ENCODE data around the gene CFAP20. TPM values are rescaled to one million over a fixed set of nuclear protein-coding genes. Genes with fewer than 3 reads are reported as not detected.
"Not testable (repeated sequence)": the region's sequence is repeated elsewhere in the genome, so short reads cannot be mapped to it uniquely, and the experiment has no call there.

CFAP20 gene
- total RNA-seq, 1 experiment from 2014 or later = 81.6 TPM

DNA sequence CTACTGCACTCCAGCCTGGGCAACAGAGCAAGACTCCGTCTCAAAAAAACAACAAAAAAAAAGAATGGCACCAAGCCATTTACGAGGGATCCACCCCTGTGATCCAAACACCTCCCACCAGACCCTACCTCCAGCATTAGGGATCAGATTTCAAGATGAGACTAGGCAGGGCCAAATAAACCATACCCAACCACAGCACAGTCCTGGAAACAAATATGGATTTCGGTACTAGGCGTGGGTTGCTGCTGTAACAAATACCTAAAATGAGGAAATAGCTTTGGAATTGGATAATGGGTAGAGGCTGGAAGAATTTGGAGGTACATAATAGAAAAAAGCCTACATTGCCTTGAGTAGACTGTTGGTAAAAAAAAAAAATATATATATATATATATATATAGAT is 54.5 kb downstream of the CFAP20 start:
- Histone ChIP-seq H3K27ac (ENCODE audit: low read depth, low read length, poor library complexity, severe bottlenecking) (no peak overlapping the region), H3K4me3 (ENCODE audit: low read depth, low read length, poor library complexity, severe bottlenecking) (no peak overlapping the region), H3K36me3 (ENCODE audit: insufficient read depth, low read length, poor library complexity, severe bottlenecking) (no peaks in the 10 kb centered on the region), H3K9me3 (ENCODE audit: low read depth, low read length, poor library complexity, severe bottlenecking) (no peaks in the 10 kb centered on the region), H3K27me3 (replicated peaks; ENCODE audit: insufficient read depth, low read depth, low read length, poor library complexity) (no peaks in the 10 kb centered on the region), H3K4me1 (ENCODE audit: insufficient read depth, low read length, poor library complexity, severe bottlenecking) (no peaks in the 10 kb centered on the region)
- DNase-seq (ENCODE audit: low spot score) = no peak
- intact Hi-C loops (cut with micrococcal nuclease; ENCODE audit: unreplicated experiment) = no loop called here
- no TSS peak for BruUV-seq (replicated peaks)
- CTCF ChIA-PET = no interaction called here
- TF ChIP-seq, protein P1, sequence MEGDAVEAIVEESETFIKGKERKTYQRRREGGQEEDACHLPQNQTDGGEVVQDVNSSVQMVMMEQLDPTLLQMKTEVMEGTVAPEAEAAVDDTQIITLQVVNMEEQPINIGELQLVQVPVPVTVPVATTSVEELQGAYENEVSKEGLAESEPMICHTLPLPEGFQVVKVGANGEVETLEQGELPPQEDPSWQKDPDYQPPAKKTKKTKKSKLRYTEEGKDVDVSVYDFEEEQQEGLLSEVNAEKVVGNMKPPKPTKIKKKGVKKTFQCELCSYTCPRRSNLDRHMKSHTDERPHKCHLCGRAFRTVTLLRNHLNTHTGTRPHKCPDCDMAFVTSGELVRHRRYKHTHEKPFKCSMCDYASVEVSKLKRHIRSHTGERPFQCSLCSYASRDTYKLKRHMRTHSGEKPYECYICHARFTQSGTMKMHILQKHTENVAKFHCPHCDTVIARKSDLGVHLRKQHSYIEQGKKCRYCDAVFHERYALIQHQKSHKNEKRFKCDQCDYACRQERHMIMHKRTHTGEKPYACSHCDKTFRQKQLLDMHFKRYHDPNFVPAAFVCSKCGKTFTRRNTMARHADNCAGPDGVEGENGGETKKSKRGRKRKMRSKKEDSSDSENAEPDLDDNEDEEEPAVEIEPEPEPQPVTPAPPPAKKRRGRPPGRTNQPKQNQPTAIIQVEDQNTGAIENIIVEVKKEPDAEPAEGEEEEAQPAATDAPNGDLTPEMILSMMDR (conservative IDR thresholded peaks at IDR 0.05; ENCODE audit: low read depth, low read length) = no peak
- TF ChIP-seq EZH2 (IDR thresholded peaks at IDR 0.05; ENCODE audit: borderline replicate concordance, low read depth, low read length, poor library complexity, severe bottlenecking) = no peak
- POLR2A ChIA-PET (ENCODE audit: low non-redundant PET) = no interaction called here

DNA sequence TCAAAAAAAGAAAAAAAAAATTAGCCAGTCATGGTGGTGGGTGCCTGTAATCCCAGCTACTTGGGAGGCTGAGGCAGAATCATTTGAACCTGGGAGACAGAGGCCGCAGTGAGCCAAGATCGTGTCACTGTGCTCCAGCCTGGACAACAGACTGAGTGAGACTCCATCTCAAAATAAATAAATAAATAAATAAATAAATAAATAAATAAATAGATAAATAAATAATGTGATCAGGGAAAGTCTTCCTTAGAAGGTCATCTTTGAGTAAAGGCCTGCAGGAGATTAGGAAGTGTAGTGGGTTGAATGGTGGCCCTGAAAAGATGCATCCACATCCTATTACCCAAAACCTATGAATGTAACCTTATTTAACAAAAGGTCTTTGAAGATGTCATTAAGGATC is 56.1 kb downstream of the CFAP20 start:
- H3K27me3 ChIP-seq (replicated peaks; ENCODE audit: insufficient read depth, low read depth, low read length, poor library complexity); DNase-seq (ENCODE audit: low spot score); H3K36me3 ChIP-seq (ENCODE audit: insufficient read depth, low read length, poor library complexity, severe bottlenecking); BruUV-seq (replicated peaks); POLR2A ChIA-PET (ENCODE audit: low non-redundant PET); H3K4me1 ChIP-seq (ENCODE audit: insufficient read depth, low read length, poor library complexity, severe bottlenecking); H3K4me3 ChIP-seq (ENCODE audit: low read depth, low read length, poor library complexity, severe bottlenecking); intact Hi-C loops (cut with micrococcal nuclease; ENCODE audit: unreplicated experiment); H3K9me3 ChIP-seq (ENCODE audit: low read depth, low read length, poor library complexity, severe bottlenecking); H3K27ac ChIP-seq (ENCODE audit: low read depth, low read length, poor library complexity, severe bottlenecking); CTCF ChIA-PET: not testable (repeated sequence)

DNA sequence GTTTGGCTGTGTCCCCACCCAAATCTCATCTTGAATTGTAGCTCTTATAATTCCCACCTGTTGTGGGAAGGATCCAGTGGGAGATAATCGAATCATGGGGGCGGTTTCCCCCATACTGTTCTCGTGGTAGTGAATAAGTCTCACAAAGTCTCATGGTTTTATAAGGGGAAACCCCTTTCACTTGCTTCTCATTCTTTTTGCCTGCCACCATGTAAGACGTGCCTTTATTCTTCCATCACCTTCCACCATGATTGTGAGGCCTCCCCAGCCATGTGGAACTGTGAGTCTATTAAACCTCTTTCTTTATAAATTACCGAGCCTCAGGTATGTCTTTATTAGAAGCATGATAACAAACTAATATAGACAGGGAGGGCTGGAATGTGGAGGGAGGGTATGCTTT is 57.0 kb downstream of the CFAP20 start:
- H3K27ac ChIP-seq (ENCODE audit: low read depth, low read length, poor library complexity, severe bottlenecking); intact Hi-C loops (cut with micrococcal nuclease; ENCODE audit: unreplicated experiment); DNase-seq (ENCODE audit: low spot score); H3K4me3 ChIP-seq (ENCODE audit: low read depth, low read length, poor library complexity, severe bottlenecking); H3K27me3 ChIP-seq (replicated peaks; ENCODE audit: insufficient read depth, low read depth, low read length, poor library complexity); BruUV-seq (replicated peaks); POLR2A ChIA-PET (ENCODE audit: low non-redundant PET); H3K36me3 ChIP-seq (ENCODE audit: insufficient read depth, low read length, poor library complexity, severe bottlenecking); H3K9me3 ChIP-seq (ENCODE audit: low read depth, low read length, poor library complexity, severe bottlenecking); CTCF ChIA-PET; H3K4me1 ChIP-seq (ENCODE audit: insufficient read depth, low read length, poor library complexity, severe bottlenecking): not testable (repeated sequence)

DNA sequence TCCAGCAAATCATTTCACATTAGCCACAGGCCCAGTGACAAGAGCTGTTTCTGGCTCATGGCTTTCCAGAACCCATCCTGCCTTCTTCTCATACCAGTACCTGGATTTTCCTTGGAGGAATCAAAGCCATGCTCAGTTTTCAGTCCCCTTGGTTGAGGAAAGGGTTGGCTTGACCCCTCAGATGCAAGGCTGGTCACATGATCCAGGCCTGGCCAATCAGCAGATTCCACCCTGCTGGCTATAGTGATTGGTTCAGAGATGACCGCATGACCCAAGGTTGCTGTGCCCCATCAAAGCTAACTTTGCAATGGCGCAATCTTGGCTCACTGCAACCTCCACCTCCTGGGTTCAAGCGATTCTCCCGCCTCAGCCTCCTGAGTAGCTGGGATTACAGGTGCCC is 58.6 kb downstream of the CFAP20 start:
- TF ChIP-seq EZH2 (IDR thresholded peaks at IDR 0.05; ENCODE audit: borderline replicate concordance, low read depth, low read length, poor library complexity, severe bottlenecking) = no peak
- TF ChIP-seq, protein P1 (conservative IDR thresholded peaks at IDR 0.05; ENCODE audit: low read depth, low read length) = no peak
- Histone ChIP-seq H3K36me3 (ENCODE audit: insufficient read depth, low read length, poor library complexity, severe bottlenecking) (no peaks in the 10 kb centered on the region), H3K27me3 (replicated peaks; ENCODE audit: insufficient read depth, low read depth, low read length, poor library complexity) (no peaks in the 10 kb centered on the region), H3K27ac (ENCODE audit: low read depth, low read length, poor library complexity, severe bottlenecking) (no peak overlapping the region), H3K9me3 (ENCODE audit: low read depth, low read length, poor library complexity, severe bottlenecking) (no peaks in the 10 kb centered on the region), H3K4me1 (ENCODE audit: insufficient read depth, low read length, poor library complexity, severe bottlenecking) (no peaks in the 10 kb centered on the region), H3K4me3 (ENCODE audit: low read depth, low read length, poor library complexity, severe bottlenecking) (no peak overlapping the region)
- CTCF ChIA-PET = no interaction called here
- no peak for DNase-seq (ENCODE audit: low spot score)
- BruUV-seq (replicated peaks) = no TSS peak
- POLR2A ChIA-PET (ENCODE audit: low non-redundant PET) = no interaction called here
- intact Hi-C loops (cut with micrococcal nuclease; ENCODE audit: unreplicated experiment) = no loop called here

Other genes with a start within 250 kb of the CFAP20 start
- gene CNGB1, start 158.3 kb downstream of the CFAP20 start, total RNA-seq (2021) = not detected in 2 replicates
- gene ZNF319, start 128.7 kb downstream of the CFAP20 start, total RNA-seq (2021) = 11.7 and 12.9 TPM in 2 replicates
- 99.5 and 106 TPM in 2 replicates for gene USB1, start 128.0 kb downstream of the CFAP20 start, total RNA-seq (2021)
- 4.5 and 7.0 TPM in 2 replicates for gene MMP15, start 103.6 kb downstream of the CFAP20 start, total RNA-seq (2021)
- gene CSNK2A2, start 68.7 kb upstream of the CFAP20 start, total RNA-seq (2021) = 108 and 114 TPM in 2 replicates
- not detected in 2 replicates for gene PRSS54, start 165.6 kb upstream of the CFAP20 start, total RNA-seq (2021)

Measured in A673 (cell line).